Body of pancreas (tissue), 4 donors: ENCODE results near the gene HOOK2.
"Not testable (repeated sequence)": the region's sequence is repeated elsewhere in the genome, so short reads cannot be mapped to it uniquely, and the experiment has no call there.

Experiments
- POLR2A ChIP-seq, 3 donors: fragments of 450-650 bp; IDR thresholded peaks; one replicate each; pipeline ENCODE4 v1.6.1; 2016; ENCODE audit warnings: antibody characterized with exemption in 3 of 3, mild to moderate bottlenecking in 2 of 3
- TF ChIP-seq, protein P1 (sequence below), 7 experiments: fragments of 450-650 bp in 4 of 7; fragments of 200-600 bp in 3 of 7; sonication (generic) in 3 of 7; IDR thresholded peaks; one replicate each; pipeline ENCODE4 v1.5.1; 2016 to 2019; ENCODE audit warnings: antibody characterized with exemption in 7 of 7

DNA sequence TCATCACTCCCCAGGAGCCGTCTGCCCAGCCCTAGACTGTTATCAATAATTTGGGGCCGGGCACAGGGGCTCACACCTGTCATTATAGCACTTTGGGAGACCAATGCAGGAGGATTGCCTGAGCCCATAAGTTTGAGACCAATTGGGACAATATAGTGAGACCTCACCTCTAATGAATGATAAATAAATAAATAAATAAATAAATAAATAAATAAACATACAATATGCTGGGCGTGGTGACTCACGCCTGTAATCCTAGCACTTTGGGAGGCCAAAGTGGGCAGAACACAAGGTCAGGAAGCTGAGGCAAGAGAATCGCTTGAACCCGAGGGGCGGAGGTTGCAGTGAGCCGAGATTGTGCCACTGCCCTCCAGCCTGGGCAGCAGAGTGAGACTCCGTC lies 62.0 kb downstream of the HOOK2 start:
- TF ChIP-seq, protein P1, sequence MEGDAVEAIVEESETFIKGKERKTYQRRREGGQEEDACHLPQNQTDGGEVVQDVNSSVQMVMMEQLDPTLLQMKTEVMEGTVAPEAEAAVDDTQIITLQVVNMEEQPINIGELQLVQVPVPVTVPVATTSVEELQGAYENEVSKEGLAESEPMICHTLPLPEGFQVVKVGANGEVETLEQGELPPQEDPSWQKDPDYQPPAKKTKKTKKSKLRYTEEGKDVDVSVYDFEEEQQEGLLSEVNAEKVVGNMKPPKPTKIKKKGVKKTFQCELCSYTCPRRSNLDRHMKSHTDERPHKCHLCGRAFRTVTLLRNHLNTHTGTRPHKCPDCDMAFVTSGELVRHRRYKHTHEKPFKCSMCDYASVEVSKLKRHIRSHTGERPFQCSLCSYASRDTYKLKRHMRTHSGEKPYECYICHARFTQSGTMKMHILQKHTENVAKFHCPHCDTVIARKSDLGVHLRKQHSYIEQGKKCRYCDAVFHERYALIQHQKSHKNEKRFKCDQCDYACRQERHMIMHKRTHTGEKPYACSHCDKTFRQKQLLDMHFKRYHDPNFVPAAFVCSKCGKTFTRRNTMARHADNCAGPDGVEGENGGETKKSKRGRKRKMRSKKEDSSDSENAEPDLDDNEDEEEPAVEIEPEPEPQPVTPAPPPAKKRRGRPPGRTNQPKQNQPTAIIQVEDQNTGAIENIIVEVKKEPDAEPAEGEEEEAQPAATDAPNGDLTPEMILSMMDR (IDR thresholded peaks at IDR 0.05), result not testable (repeated sequence)
- TF ChIP-seq POLR2A (IDR thresholded peaks at IDR 0.05), result not testable (repeated sequence)
